A549 (cell line): ENCODE measurements around the gene BZW1. TPM values are rescaled to one million over a fixed set of nuclear protein-coding genes. Genes with fewer than 3 reads are reported as not detected.
A peak's percentile ranks its signal among the peaks of the same experiment; 100 is the strongest.

Experiments
- ATAC-seq, 2 experiments: fragments of 200-7000 bp in 1 of 2; fragments of >200 bp in 1 of 2; cut with Nextera tagmentation in 1 of 2; cut with Tn5 transposase in 1 of 2; 3 replicates each; pipeline versions ENCODE4 v1.8.0 to v1.9.1; 2018 to 2020; ENCODE audit warnings: mild to moderate bottlenecking in 1 of 2, moderate library complexity in 1 of 2
- CTCF ChIA-PET: fragments of 300-600 bp; sonication (Branson Sonifier 250); formaldehyde crosslinking; extraction: SDS; loops from one replicate; lab custom pipeline; 2021; ENCODE audit warnings: antibody characterized with exemption, inconsistent platforms; lab: Yijun Ruan, JAX
- POLR2A ChIA-PET: fragments of 350-600 bp; formaldehyde crosslinking; extraction: SDS; loops from one replicate; lab custom pipeline; 2021; ENCODE audit warnings: antibody characterized with exemption, inconsistent platforms; lab: Yijun Ruan, JAX
- DNase-seq, 2 experiments: peaks; one replicate each; pipeline versions ENCODE4 v3.0.0 to v3.0.0-alpha.2; 2011 to 2016; ENCODE audit warnings: low read depth in 1 of 2, low spot score in 1 of 2
- FAIRE-seq: peaks from 2 replicates; lab custom pipeline; 2011; peaks lifted over from hg19 to GRCh38; lab: Jason Lieb, UNC
- H3K27ac ChIP-seq, 2 experiments: fragments of >200 bp; sonication (Bioruptor Twin); formaldehyde crosslinking; 3 replicates each; pipeline ENCODE4 v1.5.1; 2016 to 2017
- H3K4me1 ChIP-seq: fragments of >200 bp; sonication (Bioruptor Twin); formaldehyde crosslinking; 3 replicates; pipeline ENCODE4 v1.6.1; 2016
- H3K4me2 ChIP-seq: fragments of >200 bp; sonication (Bioruptor Twin); formaldehyde crosslinking; 3 replicates; pipeline ENCODE4 v1.6.1; 2016
- H3K4me3 ChIP-seq: fragments of >200 bp; sonication (Bioruptor Twin); formaldehyde crosslinking; 3 replicates; pipeline ENCODE4 v1.5.1; 2016
- H3K9me3 ChIP-seq: fragments of >200 bp; sonication (Bioruptor Twin); formaldehyde crosslinking; 3 replicates; pipeline ENCODE4 v1.6.1; 2016
- BHLHE40 ChIP-seq: IDR thresholded peaks from 2 replicates; pipeline ENCODE4 v1.6.1; 2012; ENCODE audit warnings: low read depth, low read length, inconsistent platforms
- CEBPB ChIP-seq, 2 experiments: fragments of >200 bp in 1 of 2; sonication (Bioruptor Twin) in 1 of 2; formaldehyde crosslinking in 1 of 2; IDR thresholded peaks; 2 replicates each; pipeline ENCODE4 v1.6.1; 2012 to 2016
- CHD4 ChIP-seq: fragments of 200-600 bp; sonication (generic); IDR thresholded peaks from 2 replicates; pipeline ENCODE4 v1.6.1; 2016; ENCODE audit warnings: antibody characterized with exemption, mild to moderate bottlenecking, borderline replicate concordance
- CTCF ChIP-seq: fragments of >200 bp; sonication (Bioruptor Twin); formaldehyde crosslinking; IDR thresholded peaks from 3 replicates; pipeline ENCODE4 v1.5.1; 2016
- EP300 ChIP-seq, 2 experiments: fragments of >200 bp; sonication (Bioruptor Twin); formaldehyde crosslinking; IDR thresholded peaks; 2 replicates in 1 of 2; 3 replicates in 1 of 2; pipeline ENCODE4 v1.6.1; 2016 to 2017
- ESRRA ChIP-seq: fragments of 150-350 bp; IDR thresholded peaks from 2 replicates; pipeline ENCODE4 v1.6.1; 2014; ENCODE audit warnings: mild to moderate bottlenecking, low read length, borderline replicate concordance
- FOXS1 ChIP-seq: fragments of 250-450 bp; sonication (Bioruptor Pico); IDR thresholded peaks from 2 replicates; pipeline ENCODE4 v1.5.0; 2020; ENCODE audit warnings: mild to moderate bottlenecking, moderate library complexity
- HDAC2 ChIP-seq: fragments of 200-600 bp; sonication (generic); IDR thresholded peaks from 2 replicates; pipeline ENCODE4 v1.6.1; 2016
- HES2 ChIP-seq: fragments of >200 bp; sonication (Bioruptor Twin); formaldehyde crosslinking; IDR thresholded peaks from 2 replicates; pipeline ENCODE4 v1.6.1; 2016
- HEYL ChIP-seq: fragments of 250-450 bp; sonication (Bioruptor Pico); IDR thresholded peaks from 2 replicates; pipeline ENCODE4 v1.8.0; 2021; ENCODE audit warnings: mild to moderate bottlenecking, moderate library complexity
- HOXA7 ChIP-seq: fragments of 250-450 bp; sonication (Bioruptor Pico); IDR thresholded peaks from 2 replicates; pipeline ENCODE4 v1.5.0; 2020; ENCODE audit warnings: mild to moderate bottlenecking, moderate library complexity
- HOXB13 ChIP-seq: fragments of 250-450 bp; sonication (Bioruptor Pico); IDR thresholded peaks from 2 replicates; pipeline ENCODE4 v1.5.0; 2020; ENCODE audit warnings: low read depth, mild to moderate bottlenecking, moderate library complexity
- JUN ChIP-seq, 2 experiments: fragments of >200 bp; sonication (Bioruptor Twin); formaldehyde crosslinking; IDR thresholded peaks; 2 replicates in 1 of 2; 3 replicates in 1 of 2; pipeline ENCODE4 v1.6.1; 2016 to 2017
- KDM5A ChIP-seq: fragments of 200-600 bp; sonication (generic); IDR thresholded peaks from 2 replicates; pipeline ENCODE4 v1.6.1; 2016; ENCODE audit warnings: antibody characterized with exemption, mild to moderate bottlenecking
- MYC ChIP-seq: IDR thresholded peaks from 2 replicates; pipeline ENCODE4 v1.6.1; 2012; ENCODE audit warnings: mild to moderate bottlenecking, inconsistent platforms, low read length, improper control_type of control experiment, borderline replicate concordance
- NFE2L2 ChIP-seq: fragments of 150-350 bp; conservative IDR thresholded peaks from 2 replicates; pipeline ENCODE4 v1.6.1; 2014; ENCODE audit warnings: low read length
- PHF8 ChIP-seq: fragments of 200-600 bp; sonication (generic); IDR thresholded peaks from 2 replicates; pipeline ENCODE4 v1.6.1; 2016; ENCODE audit warnings: low read depth, mild to moderate bottlenecking, antibody characterized with exemption, moderate library complexity, borderline replicate concordance
- POLR2A ChIP-seq: IDR thresholded peaks from 2 replicates; pipeline ENCODE4 v1.6.1; 2012; ENCODE audit warnings: mild to moderate bottlenecking, low read length
- POLR2AphosphoS2 ChIP-seq: conservative IDR thresholded peaks from 2 replicates; pipeline ENCODE4 v1.6.1; 2012; ENCODE audit warnings: low read length, improper control_type of control experiment, inconsistent platforms
- RARB ChIP-seq: fragments of 250-450 bp; sonication (Bioruptor Pico); IDR thresholded peaks from 2 replicates; pipeline ENCODE4 v1.8.0; 2021; ENCODE audit warnings: mild to moderate bottlenecking, moderate library complexity
- RCOR1 ChIP-seq: fragments of 150-350 bp; IDR thresholded peaks from 2 replicates; pipeline ENCODE4 v1.6.1; 2014; ENCODE audit warnings: antibody characterized with exemption, low read length, low read depth
- RFX5 ChIP-seq: fragments of 450-650 bp; IDR thresholded peaks from 2 replicates; pipeline ENCODE4 v1.7.1; 2014; ENCODE audit warnings: antibody characterized with exemption, mild to moderate bottlenecking, moderate library complexity
- TP53 ChIP-seq: fragments of 250-450 bp; sonication (Bioruptor Pico); IDR thresholded peaks from 2 replicates; pipeline ENCODE4 v1.5.0; 2021; ENCODE audit warnings: mild to moderate bottlenecking, moderate library complexity
- ZC3H11A ChIP-seq: fragments of 450-650 bp; IDR thresholded peaks from 2 replicates; pipeline ENCODE4 v1.6.1; 2014; ENCODE audit warnings: antibody characterized with exemption, mild to moderate bottlenecking
- WGBS: methylation state at CpG from one replicate; pipeline ENCODE4 v1.1.6; 2017; ENCODE audit errors: missing lambda C conversion rate; 5-methylcytosine and 5-hydroxymethylcytosine counted together
- polyA plus RNA-seq, 4 experiments: library from polyadenylated mRNA; depleted of rRNA in 3 of 4; stranded (reverse); fragments of >200 nt; fragmentation: RNase III in 1 of 4; extraction: RNeasy Plus Mini Kit Qiagen cat#74134 plus additional on column Dnase treatment in 1 of 4; gene quantifications; 2 replicates in 3 of 4; 3 replicates in 1 of 4; pipeline ENCODE4 v1.2.3, GENCODE V29; 2011 to 2017
- TF ChIP-seq, protein P1 (sequence below): IDR thresholded peaks from 2 replicates; pipeline ENCODE4 v1.6.1; 2012; ENCODE audit warnings: low read depth, borderline replicate concordance

Gene BZW1
- polyA plus RNA-seq, 2 of the 4 experiments (the other 2 are of a cell fraction): 401 to 439 TPM

DNA sequence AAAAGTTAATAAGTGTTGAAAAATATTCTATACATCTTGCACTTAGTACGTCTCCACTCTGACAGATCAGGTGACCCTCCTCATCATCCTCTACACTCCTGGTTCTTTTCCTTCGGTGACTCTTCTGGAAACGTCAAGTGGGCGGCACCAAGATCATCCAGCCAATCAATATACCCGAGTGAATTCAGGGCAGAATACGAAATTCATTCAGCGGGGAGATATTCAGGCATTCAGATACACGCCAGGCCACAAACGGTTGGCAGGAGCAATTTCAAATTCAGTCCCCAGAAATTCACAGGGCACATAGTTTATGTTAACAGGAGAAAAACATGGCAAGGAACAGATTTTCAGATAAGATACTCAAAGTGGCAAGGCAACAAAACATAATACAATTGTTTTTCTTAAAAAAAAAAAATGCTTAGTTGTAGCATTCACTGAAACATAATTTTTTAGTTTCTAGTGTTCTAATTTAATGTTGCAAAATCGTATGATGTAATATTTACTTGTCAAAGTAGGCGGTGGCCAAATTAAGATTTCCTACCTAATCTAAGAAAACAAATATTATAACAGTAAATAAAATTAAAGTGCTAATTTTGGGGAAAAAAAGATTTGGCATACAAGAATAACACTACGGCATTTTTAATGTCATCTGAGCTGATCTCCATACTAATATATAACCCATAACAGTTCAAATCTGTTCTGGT lies 48.5 kb downstream of the BZW1 start:
- WGBS: 79% methylated on average over 12 of the region's 12 CpGs
- ATAC-seq (no peak), DNase-seq (no peak), FAIRE-seq (no peak)
- Histone ChIP-seq H3K9me3 (no peaks in the 10 kb centered on the region), H3K4me1 (peaks cover 37% of the 10 kb centered on the region), H3K4me3 (no peak overlapping the region), H3K4me2 (peak overlapping the region; percentile 90), H3K27ac (no peak overlapping the region)
- TF ChIP-seq CEBPB (IDR thresholded peaks at IDR 0.05) (0 out of 4 replicates have a peak, but pooled peaks of 1 of the 2 experiments have one; percentile 6), HDAC2 (no peak)
- CTCF ChIA-PET: interaction anchor here (1.1 kb wide), 1 partner anchor 15 kb away, joined by 3 read pairs; no protein-coding TSS in a partner anchor
- POLR2A ChIA-PET: no interaction called here

DNA sequence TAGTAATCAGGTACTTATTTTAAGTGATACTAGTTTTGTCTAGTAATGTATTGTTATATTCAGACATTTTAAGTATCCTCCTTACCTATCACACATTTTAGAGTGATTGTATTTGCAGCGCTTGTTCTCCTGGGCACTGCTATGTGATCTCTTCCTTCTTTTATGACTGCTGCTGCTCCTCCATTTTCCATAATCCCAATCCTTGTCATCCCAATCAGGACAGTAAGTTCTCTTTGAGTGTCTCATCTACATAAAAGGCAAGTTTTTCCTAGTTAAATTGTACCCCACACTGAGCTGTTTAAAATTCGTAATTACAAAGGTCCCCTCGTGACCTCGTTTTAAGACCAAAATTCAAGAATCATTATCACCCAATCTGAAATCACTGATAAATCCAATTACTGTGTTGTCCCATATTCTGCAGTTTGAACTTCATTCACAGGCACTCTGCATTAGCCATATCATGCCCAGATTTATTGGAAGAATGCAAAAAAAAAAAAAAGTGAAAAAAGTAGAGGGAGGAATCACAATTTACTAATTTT lies 50.0 kb downstream of the BZW1 start:
- FAIRE-seq: no peak
- CTCF ChIA-PET: interaction anchor here (1.0 kb wide), 1 partner anchor 148 kb away, joined by 3 read pairs; no protein-coding TSS in a partner anchor

DNA sequence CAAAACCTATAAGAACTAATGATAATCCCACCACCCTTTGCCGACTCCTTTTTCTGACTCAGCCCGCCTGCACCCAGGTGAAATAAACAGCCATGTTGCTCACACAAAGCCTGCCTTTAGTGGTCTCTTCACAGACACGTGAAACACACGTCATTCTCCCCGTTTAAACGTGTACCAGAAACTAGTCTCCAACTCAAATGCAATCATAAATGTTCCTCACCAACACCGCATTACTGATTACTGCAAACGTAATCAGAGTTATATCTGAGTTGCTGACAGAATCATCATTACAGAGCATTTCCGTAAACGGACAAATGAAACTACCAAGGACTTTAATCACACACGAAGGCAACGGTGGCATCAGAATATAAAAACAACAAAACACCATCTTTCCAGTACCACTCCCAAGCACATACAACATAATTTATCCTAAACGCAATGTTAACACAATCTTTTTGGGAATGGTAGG lies 50.9 kb downstream of the BZW1 start:
- ChIA-PET POLR2A (no interaction called here), CTCF (no interaction called here)
- Histone ChIP-seq H3K4me3 (peak overlapping the region; percentile 77), H3K27ac (peak overlapping the region; percentile 91 to 97), H3K4me2 (peak overlapping the region; percentile 90), H3K9me3 (no peaks in the 10 kb centered on the region), H3K4me1 (peaks cover 44% of the 10 kb centered on the region)
- DNase-seq (peak in 1 of 2 experiments; percentile 63), FAIRE-seq (no peak), ATAC-seq (peak in 1 of 2 experiments; percentile 9; a peak in 1 of 6 replicates)
- WGBS: 2% methylated on average over 13 of the region's 13 CpGs
- peak; percentile 7; the same call in 1 of the 2 replicates for TF ChIP-seq BHLHE40
- 0 out of 2 replicates have a peak, but pooled peaks have one; percentile 14 for TF ChIP-seq PHF8
- TF ChIP-seq, protein P1, sequence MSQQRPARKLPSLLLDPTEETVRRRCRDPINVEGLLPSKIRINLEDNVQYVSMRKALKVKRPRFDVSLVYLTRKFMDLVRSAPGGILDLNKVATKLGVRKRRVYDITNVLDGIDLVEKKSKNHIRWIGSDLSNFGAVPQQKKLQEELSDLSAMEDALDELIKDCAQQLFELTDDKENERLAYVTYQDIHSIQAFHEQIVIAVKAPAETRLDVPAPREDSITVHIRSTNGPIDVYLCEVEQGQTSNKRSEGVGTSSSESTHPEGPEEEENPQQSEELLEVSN: no peak

More for the DNA sequence above, 50.0 kb downstream of the BZW1 start:
- H3K4me2 ChIP-seq: peak overlapping the region; percentile 90
- H3K4me3 ChIP-seq: peak overlapping the region; percentile 77
- no peaks in the 10 kb centered on the region for H3K9me3 ChIP-seq
- POLR2A ChIA-PET: no interaction called here
- whole genome bisulfite sequencing: 70% methylated on average over 4 of the region's 4 CpGs
- no peak for DNase-seq
- ATAC-seq: no peak
- TF ChIP-seq POLR2A (no peak), TP53 (no peak), HEYL (CRISPR knock-in tag) (no peak)
- peaks cover 39% of the 10 kb centered on the region for H3K4me1 ChIP-seq
- peak overlapping the region in 1 of 2 experiments; percentile 97; a peak in 2 of 6 replicates for H3K27ac ChIP-seq

GRCh38 chr2:200863782-200864175 lies 52.1 kb downstream of the BZW1 start:
- ChIA-PET POLR2A (interaction anchor here (0.6 to 2.4 kb wide), 19 partner anchors 8 to 286 kb away, joined by 3 to 27 read pairs (median 6); partner anchors contain the start of genes BZW1, NIF3L1 and PPIL3), CTCF (interaction anchor here (0.6 to 2.1 kb wide), 9 partner anchors 9 to 368 kb away, joined by 3 to 12 read pairs (median 3); no protein-coding TSS in a partner anchor)
- Histone ChIP-seq H3K4me2 (peak overlapping the region; percentile 90), H3K27ac (peak overlapping the region; percentile 91 to 97), H3K4me1 (peaks cover 44% of the 10 kb centered on the region), H3K4me3 (peak overlapping the region; percentile 77), H3K9me3 (no peaks in the 10 kb centered on the region)
- DNase-seq: peak in 1 of 2 experiments; percentile 39
- WGBS: 1% methylated on average over 19 of the region's 19 CpGs
- ATAC-seq: peak; percentile 5 to 30; a peak in 5 of 6 replicates
- FAIRE-seq: no peak
- TF ChIP-seq POLR2AphosphoS2 (no peak), HOXA7 (no peak), CTCF (no peak), CHD4 (no peak), NFE2L2 (no peak), RCOR1 (no peak), HES2 (no peak), ZC3H11A (no peak), RARB (CRISPR knock-in tag) (no peak), POLR2A (no peak), KDM5A (no peak), ESRRA (no peak), EP300 (IDR thresholded peaks at IDR 0.05) (no peak), FOXS1 (CRISPR knock-in tag) (no peak), JUN (IDR thresholded peaks at IDR 0.05) (no peak), BHLHE40 (no peak), RFX5 (no peak), MYC (no peak; the same call in 1 of the 2 replicates), HOXB13 (no peak)
